Lung (tissue), 12 donors: ENCODE measurements around the gene SLC13A2. TPM values are rescaled to one million over a fixed set of nuclear protein-coding genes. Genes with fewer than 3 reads are reported as not detected.
"Not testable (repeated sequence)": the region's sequence is repeated elsewhere in the genome, so short reads cannot be mapped to it uniquely, and the experiment has no call there.

Experiments
- ATAC-seq: fragments of 200-7000 bp; cut with Tn5 transposase; one replicate; pipeline ENCODE4 v1.9.1; 2020; ENCODE audit warnings: moderate number of reproducible peaks; ENCODE audit not compliant: insufficient read depth, low FRiP score
- DNase-seq, 3 donors: peaks; one replicate each; pipeline ENCODE4 v3.0.0-alpha.2; 2013 to 2017
- H3K27ac ChIP-seq, 2 donors: one replicate each; pipeline ENCODE4 v1.5.1; 2013; ENCODE audit warnings: mild to moderate bottlenecking in 2 of 2, moderate library complexity in 2 of 2, control low read depth in 1 of 2, inconsistent platforms in 1 of 2, low read depth in 1 of 2, low read length in 1 of 2
- H3K27me3 ChIP-seq, 3 donors: one replicate each; pipeline ENCODE4 v1.5.1; 2013; ENCODE audit warnings: low read length in 2 of 3; ENCODE audit not compliant: control insufficient read depth in 3 of 3, insufficient read depth in 3 of 3
- H3K36me3 ChIP-seq, 4 donors: one replicate each; pipeline ENCODE4 v1.5.1; 2013; ENCODE audit warnings: low read length in 4 of 4, mild to moderate bottlenecking in 1 of 4, moderate library complexity in 1 of 4; ENCODE audit not compliant: control insufficient read depth in 4 of 4, insufficient read depth in 4 of 4
- H3K4me1 ChIP-seq, 5 donors: one replicate each; pipeline ENCODE4 v1.5.1; 2013; ENCODE audit warnings: low read length in 5 of 5, mild to moderate bottlenecking in 2 of 5, moderate library complexity in 1 of 5; ENCODE audit not compliant: control insufficient read depth in 5 of 5, insufficient read depth in 5 of 5
- H3K4me3 ChIP-seq: one replicate; pipeline ENCODE4 v1.5.1; 2013; ENCODE audit warnings: mild to moderate bottlenecking, control low read depth, moderate library complexity
- H3K9ac ChIP-seq, 2 donors: one replicate each; pipeline ENCODE4 v1.5.1; 2013; ENCODE audit warnings: low read length in 2 of 2, control low read depth in 1 of 2; ENCODE audit not compliant: insufficient read depth in 1 of 2
- H3K9me3 ChIP-seq, 4 donors: one replicate each; pipeline ENCODE4 v1.5.1; 2013; ENCODE audit warnings: low read length in 3 of 4, mild to moderate bottlenecking in 1 of 4, moderate library complexity in 1 of 4; ENCODE audit not compliant: control insufficient read depth in 4 of 4, insufficient read depth in 3 of 4
- CTCF ChIP-seq: IDR thresholded peaks from 2 replicates; pipeline ENCODE4 v1.5.1; 2012; ENCODE audit warnings: mild to moderate bottlenecking; ENCODE audit errors: control extremely low read depth, extremely low read depth
- WGBS, 2 donors: extraction: QIAGEN DNeasy Blood & Tissue Kit; methylation state at CpG; one replicate each; pipeline ENCODE4 v1.1.7; 2013; 5-methylcytosine and 5-hydroxymethylcytosine counted together
- polyA plus RNA-seq, 2 donors: library from polyadenylated mRNA; stranded (reverse); fragments of 200-250 nt; gene quantifications; one replicate each; pipeline ENCODE4 v1.2.1, GENCODE V29; 2013
- total RNA-seq, 2 donors: library from RNA; depleted of rRNA in 1 of 2; stranded (reverse); fragments of >200 nt in 1 of 2; gene quantifications; one replicate each; pipeline ENCODE4 v1.2.1, GENCODE V29; 2014 to 2021
- donor health status: control.
- donor health status: control.
- donor health status: Bipolar disorder and iron deficiency.
- donor health status: healthy.
- donor health status: DM: yes; HTN: yes; CAD: no.

SLC13A2 gene
- total and polyA plus RNA-seq, 4 donors, result 0.02 to 0.15 (median 0.06) TPM; not detected in 1

GRCh38 chr17:28521311-28522085, 48.1 kb downstream of the SLC13A2 start:
- TF ChIP-seq CTCF, result no peak
- Histone ChIP-seq H3K4me3 (no peak overlapping the region), H3K4me1 (peaks cover 0 to 15% (median 0%) of the 10 kb centered on the region in 5 donors), H3K27ac (no peak overlapping the region), H3K9me3 (no peaks in the 10 kb centered on the region), H3K27me3 (no peaks in the 10 kb centered on the region), H3K9ac (no peak overlapping the region), H3K36me3 (no peaks in the 10 kb centered on the region)
- 74 to 79% methylated on average over 21 of the region's 21 CpGs for WGBS, 2 donors
- DNase-seq, result no peak
- no peak for ATAC-seq

DNA sequence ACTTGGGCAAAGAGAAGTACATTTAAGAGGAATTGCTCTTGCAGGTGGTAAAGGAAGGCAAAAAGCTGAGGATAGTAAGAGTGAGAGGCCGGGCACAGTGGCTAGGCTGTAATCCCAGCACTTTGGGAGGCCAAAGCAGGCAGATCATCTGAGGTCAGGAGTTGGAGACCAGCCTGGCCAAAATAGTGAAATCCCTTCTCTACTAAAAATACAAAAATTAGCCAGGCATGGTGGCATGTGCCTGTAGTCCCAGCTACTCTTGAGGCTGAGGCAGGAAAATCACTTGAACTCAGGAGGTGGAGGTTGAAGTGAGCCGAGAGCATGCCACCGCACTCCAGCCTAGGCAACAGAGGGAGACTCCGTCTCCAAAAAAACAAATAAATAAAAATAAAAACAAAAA, 48.8 kb downstream of the SLC13A2 start:
- ATAC-seq, result not testable (repeated sequence)

DNA sequence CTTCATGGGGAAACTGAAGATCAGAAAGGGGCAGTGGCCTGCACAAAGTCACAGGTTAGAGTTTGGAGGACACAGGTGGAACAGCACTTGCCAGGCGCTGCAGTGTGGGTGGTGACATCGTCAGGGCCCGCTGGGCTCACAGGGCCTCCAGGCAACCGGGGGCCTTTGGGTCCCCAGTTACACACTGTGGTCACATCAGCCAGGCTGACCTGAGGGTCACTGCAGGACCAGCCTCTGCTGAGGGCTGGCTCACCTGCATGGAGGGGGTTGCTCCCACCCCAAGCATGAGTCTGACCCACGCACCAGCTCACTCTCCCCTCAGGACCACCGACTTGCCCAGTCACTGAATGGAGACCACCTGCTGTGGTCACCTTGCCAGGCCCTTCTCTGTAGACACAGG, 49.7 kb downstream of the SLC13A2 start:
- TF ChIP-seq CTCF, result no peak
- Histone ChIP-seq H3K36me3 (no peaks in the 10 kb centered on the region), H3K4me3 (no peak overlapping the region), H3K9me3 (no peaks in the 10 kb centered on the region), H3K4me1 (peaks cover 0 to 19% (median 0%) of the 10 kb centered on the region in 5 donors), H3K27me3 (no peaks in the 10 kb centered on the region), H3K27ac (no peak overlapping the region), H3K9ac (no peak overlapping the region)
- no peak for DNase-seq
- no peak for ATAC-seq
- 86 to 93% methylated on average over 6 of the region's 6 CpGs for WGBS, 2 donors

More for the DNA sequence above, 48.8 kb downstream of the SLC13A2 start:
- not testable (repeated sequence) for H3K9ac ChIP-seq, H3K27ac ChIP-seq, H3K4me3 ChIP-seq, H3K27me3 ChIP-seq, DNase-seq, H3K9me3 ChIP-seq, H3K36me3 ChIP-seq
- WGBS, 2 donors, result 81 to 91% methylated on average over 4 of the region's 4 CpGs
- peaks cover 0 to 18% (median 0%) of the 10 kb centered on the region in 5 donors for H3K4me1 ChIP-seq

DNA sequence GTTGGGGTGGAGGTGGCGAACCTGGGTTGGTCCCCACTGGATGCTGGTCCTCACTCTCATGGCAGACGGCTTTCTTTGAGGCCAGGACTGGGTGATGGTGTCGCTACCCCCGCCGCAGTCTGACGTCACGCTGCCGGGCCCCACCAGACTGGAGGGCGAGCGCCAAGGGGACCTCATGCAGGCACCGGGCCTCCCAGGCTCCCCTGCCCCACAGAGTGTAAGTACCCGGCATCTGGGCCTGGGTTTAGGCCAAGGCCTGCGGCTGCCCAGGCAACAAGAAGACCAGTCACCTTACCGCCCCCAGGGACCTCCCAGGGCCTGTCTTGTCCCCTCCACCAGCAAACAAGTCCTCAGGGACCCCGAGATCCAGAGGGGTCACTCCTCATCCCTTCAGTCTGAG, 50.4 kb downstream of the SLC13A2 start:
- peak overlapping the region in 1 of 2 donors; percentile 6 for H3K27ac ChIP-seq
- no peak for DNase-seq
- H3K9ac ChIP-seq, result no peak overlapping the region
- ATAC-seq, result no peak
- 88 to 92% methylated on average over 9 to 15 of the region's 15 CpGs for WGBS, 2 donors
- no peak overlapping the region for H3K4me3 ChIP-seq
- H3K27me3 ChIP-seq, result no peaks in the 10 kb centered on the region
- no peaks in the 10 kb centered on the region for H3K36me3 ChIP-seq
- H3K4me1 ChIP-seq, result peaks cover 0 to 19% (median 0%) of the 10 kb centered on the region in 5 donors
- TF ChIP-seq CTCF, result no peak
- H3K9me3 ChIP-seq, result no peaks in the 10 kb centered on the region
